Heart left ventricle (tissue), 16 donors: Measurements from ENCODE around the gene MVB12B. TPM values are rescaled to one million over a fixed set of nuclear protein-coding genes. Genes with fewer than 3 reads are reported as not detected.
A peak's percentile ranks its signal among the peaks of the same experiment; 100 is the strongest.

ENCODE experiments used
- ATAC-seq, 4 donors: fragments of 200-7000 bp; cut with Tn5 transposase; one replicate each; pipeline ENCODE4 v1.9.1; 2020 to 2022; ENCODE audit warnings: moderate library complexity in 4 of 4, mild to moderate bottlenecking in 3 of 4, moderate number of reproducible peaks in 1 of 4
- DNase-seq, 5 donors: peaks; one replicate each; pipeline ENCODE4 v3.0.0-alpha.2; 2020
- H3K27ac ChIP-seq, 12 donors: fragments of 200-600 bp; sonication (generic) in 4 of 12; one replicate each; pipeline versions ENCODE4 v1.5.0 to v1.8.0; 2016 to 2022; ENCODE audit warnings: mild to moderate bottlenecking in 2 of 12
- H3K27me3 ChIP-seq, 9 donors: fragments of 200-600 bp; sonication (generic) in 2 of 9; one replicate each; pipeline versions ENCODE4 v1.5.1 to v1.8.0; 2016 to 2022; ENCODE audit warnings: mild to moderate bottlenecking in 3 of 9
- H3K36me3 ChIP-seq, 9 donors: fragments of 200-600 bp; sonication (generic) in 2 of 9; one replicate each; pipeline versions ENCODE4 v1.5.0 to v1.8.0; 2018 to 2022; ENCODE audit warnings: mild to moderate bottlenecking in 2 of 9
- H3K4me1 ChIP-seq, 12 donors: fragments of 200-600 bp; sonication (generic) in 4 of 12; one replicate each; pipeline versions ENCODE4 v1.5.0 to v1.8.0; 2016 to 2022; ENCODE audit warnings: mild to moderate bottlenecking in 3 of 12
- H3K4me3 ChIP-seq, 12 donors: fragments of 200-600 bp; sonication (generic) in 4 of 12; one replicate each; pipeline versions ENCODE4 v1.5.0 to v1.8.0; 2017 to 2022; ENCODE audit warnings: mild to moderate bottlenecking in 9 of 12, moderate library complexity in 4 of 12
- H3K9me3 ChIP-seq, 12 donors: fragments of 200-600 bp; sonication (generic) in 4 of 12; one replicate each; pipeline versions ENCODE4 v1.5.0 to v1.8.0; 2016 to 2022; ENCODE audit warnings: mild to moderate bottlenecking in 1 of 12
- CTCF ChIP-seq, 12 donors: fragments of 200-600 bp; sonication (generic) in 4 of 12; IDR thresholded peaks; one replicate each; pipeline versions ENCODE4 v1.5.0 to v1.8.0; 2018 to 2022; ENCODE audit warnings: antibody characterized with exemption in 12 of 12, mild to moderate bottlenecking in 5 of 12
- POLR2A ChIP-seq, 2 donors: fragments of 450-650 bp; IDR thresholded peaks; one replicate each; pipeline ENCODE4 v1.6.1; 2017; ENCODE audit warnings: antibody characterized with exemption in 2 of 2, mild to moderate bottlenecking in 2 of 2, moderate library complexity in 2 of 2
- WGBS, 4 donors: extraction: QIAGEN DNeasy Blood & Tissue Kit in 2 of 4; methylation state at CpG; one replicate each; pipeline versions ENCODE4 v1.1.5 to v1.1.7; 2013 to 2018; 5-methylcytosine and 5-hydroxymethylcytosine counted together
- intact Hi-C, 10 donors: fragments of 100-400 bp; cut with DNase I; formaldehyde crosslinking; loops; one replicate each; pipeline versions ENCODE4 v1.11.1 to v1.14.2; 2022
- polyA plus RNA-seq, 2 donors: library from polyadenylated mRNA; stranded (reverse); fragments of 200-250 nt; gene quantifications; one replicate each; pipeline ENCODE4 v1.2.3, GENCODE V29; 2013
- total RNA-seq, 9 donors: library from RNA; depleted of rRNA in 2 of 9; stranded (reverse); fragments of >200 nt in 2 of 9; fragmentation: NEBNext Ultra II Directional in 3 of 9; extraction: Animal tissue kit (Norgen Biotek cat#: 25700) in 3 of 9; gene quantifications; one replicate each; pipeline versions ENCODE4 v1.1.0 to v1.2.4, GENCODE V29; 2016 to 2023
- donor health status: ischemic (EF 13 %, LVEDD 7.1; RV severe dilation, severe dysfunction).
- donor health status: healthy with polysubstance abuse.
- donor health status: DM: no; HTN: yes; CAD: no.
- donor health status: DM: no; HTN: no; CAD: no.
- donor health status: ischemic (EF 25% LVEDD 6.9; RV normal size, moderate dysfunction).
- donor health status: ischemic (EF 25% LVEDD 5.7; RV mildly dilated, moderate dysfunction).
- donor health status: healthy.
- donor health status: DM: yes; HTN: yes; CAD: no.
- donor health status: ischemic (EF 35%, LVEDD 5.7; RV mildly dilated, moderate dysfunction).
- donor health status: nonischemic (EF 11% LVEDD 7.7; RV severe dilation, severe dysfunction).
- donor health status: DM: yes; HTN: yes; CAD: no.
- donor health status: PGD.
- donor health status: ischemic (EF 29% LVEDD 5.4; RV normal size, mild dysfunction).
- donor health status: nonischemic (EF 23%, LVEDD 6.1; RV moderate dilation, normal function).

The MVB12B gene
- total and polyA plus RNA-seq, 11 donors, result 4.9 to 16.2 (median 11.0) TPM

GRCh38 chr9:126417684-126418083 lies 91.1 kb downstream of the MVB12B start:
- Histone ChIP-seq H3K27me3 (no peaks in the 10 kb centered on the region), H3K9me3 (no peaks in the 10 kb centered on the region), H3K36me3 (peaks cover 0 to 19% (median 6%) of the 10 kb centered on the region in 9 donors), H3K4me1 (peaks cover 0 to 21% (median under 1%) of the 10 kb centered on the region in 12 donors), H3K27ac (no peak overlapping the region), H3K4me3 (no peak overlapping the region)
- TF ChIP-seq POLR2A (IDR thresholded peaks at IDR 0.05) (no peak), CTCF (IDR thresholded peaks at IDR 0.05) (no peak)
- WGBS, 4 donors, result 91 to 98% (median 97%) methylated on average over 2 of the region's 2 CpGs
- DNase-seq (no peak), ATAC-seq (no peak)
- intact Hi-C loops, result no loop called here

- no peak for DNase-seq
- Histone ChIP-seq H3K4me3 (no peak overlapping the region), H3K4me1 (peaks cover 0 to 28% (median 7%) of the 10 kb centered on the region in 12 donors), H3K27ac (no peak overlapping the region), H3K9me3 (no peaks in the 10 kb centered on the region), H3K36me3 (peaks cover 0 to 29% (median 12%) of the 10 kb centered on the region in 9 donors), H3K27me3 (no peaks in the 10 kb centered on the region)
- WGBS, 4 donors, result 89 to 93% (median 91%) methylated on average over 6 of the region's 6 CpGs
- TF ChIP-seq POLR2A (IDR thresholded peaks at IDR 0.05), result no peak
- no peak for TF ChIP-seq CTCF (IDR thresholded peaks at IDR 0.05)
- intact Hi-C loops, result no loop called here
- no peak for ATAC-seq
Observed at GRCh38 chr9:126418608-126419007, 92.0 kb downstream of the MVB12B start.

- H3K9me3 ChIP-seq, result no peaks in the 10 kb centered on the region
- intact Hi-C loops, result no loop called here
- H3K27ac ChIP-seq, result peak overlapping the region in 2 of 12 donors; percentile 4 to 60
- H3K27me3 ChIP-seq, result no peaks in the 10 kb centered on the region
- H3K4me1 ChIP-seq, result peaks cover 0 to 30% (median 8%) of the 10 kb centered on the region in 12 donors
- no peak overlapping the region for H3K4me3 ChIP-seq
- 62 to 75% (median 63%) methylated on average over 6 of the region's 6 CpGs for WGBS, 4 donors
- DNase-seq (peak in 2 of 5 donors; percentile 44 to 62), ATAC-seq (peak; percentile 78 to 91 (median 82))
- TF ChIP-seq POLR2A (IDR thresholded peaks at IDR 0.05) (no peak), CTCF (IDR thresholded peaks at IDR 0.05) (no peak)
- H3K36me3 ChIP-seq, result peaks cover 0 to 36% (median 15%) of the 10 kb centered on the region in 9 donors
Observed at GRCh38 chr9:126419475-126419874, 92.8 kb downstream of the MVB12B start.

- DNase-seq, result no peak
- ATAC-seq, result peak in 1 of 4 donors; percentile 27
- intact Hi-C loops, result no loop called here
- Histone ChIP-seq H3K4me3 (no peak overlapping the region), H3K36me3 (peaks cover 0 to 34% (median 19%) of the 10 kb centered on the region in 9 donors), H3K4me1 (peaks cover 0 to 30% (median 8%) of the 10 kb centered on the region in 12 donors), H3K27ac (peak overlapping the region in 2 of 12 donors; percentile 4 to 60), H3K9me3 (no peaks in the 10 kb centered on the region), H3K27me3 (no peaks in the 10 kb centered on the region)
- TF ChIP-seq POLR2A (IDR thresholded peaks at IDR 0.05), result no peak
- no peak for TF ChIP-seq CTCF (IDR thresholded peaks at IDR 0.05)
- 80 to 94% (median 90%) methylated on average over 7 of the region's 7 CpGs for WGBS, 4 donors
Observed at GRCh38 chr9:126420135-126420534, 93.5 kb downstream of the MVB12B start.
